ENCODE results near the gene RGMB. TPM values are rescaled to one million over a fixed set of nuclear protein-coding genes. Genes with fewer than 3 reads are reported as not detected.

Gene RGMB
- polyA plus RNA-seq, 1 donor (not counting 4 experiments of a cell fraction or from before 2014, with no cell fraction given), result 16.3 TPM

- H3K4me3 ChIP-seq (ENCODE audit: control insufficient read depth in 2 of 3, extremely low read depth in 1 of 3, insufficient read depth in 2 of 3, low read depth in 1 of 3, low read length in 3 of 3), result no peak overlapping the region
- H3K9me1 ChIP-seq (ENCODE audit: control insufficient read depth, extremely low read depth, insufficient read depth, low read length), result no peaks in the 10 kb centered on the region
- dilution Hi-C loops (cut with MboI; ENCODE audit: extremely low pct_ligation_motif_present, low sequenced_read_pairs), result no loop called here
- no peak for FAIRE-seq
- H3K27ac ChIP-seq (ENCODE audit: control insufficient read depth, insufficient read depth, low read length), result no peak overlapping the region
- no peaks in the 10 kb centered on the region for H4K20me1 ChIP-seq (ENCODE audit: control insufficient read depth, extremely low read depth, insufficient read depth, low read length)
- H3K9me3 ChIP-seq (ENCODE audit: control insufficient read depth, low read depth, low read length), result no peaks in the 10 kb centered on the region
- H3K4me1 ChIP-seq (ENCODE audit: control insufficient read depth, extremely low read depth, insufficient read depth, low read length), result no peaks in the 10 kb centered on the region
- no peaks in the 10 kb centered on the region for H3K79me2 ChIP-seq (ENCODE audit: control insufficient read depth, insufficient read depth, low read length)
- no peaks in the 10 kb centered on the region for H3K27me3 ChIP-seq (ENCODE audit: control insufficient read depth, extremely low read depth, insufficient read depth, low read length)
- no peaks in the 10 kb centered on the region for H3K36me3 ChIP-seq (ENCODE audit: control insufficient read depth in 2 of 2, extremely low read depth in 1 of 2, insufficient read depth in 2 of 2, low read length in 2 of 2)
- TF ChIP-seq EZH2 (IDR thresholded peaks at IDR 0.05; ENCODE audit: low read length), result no peak
- TF ChIP-seq, protein P1, sequence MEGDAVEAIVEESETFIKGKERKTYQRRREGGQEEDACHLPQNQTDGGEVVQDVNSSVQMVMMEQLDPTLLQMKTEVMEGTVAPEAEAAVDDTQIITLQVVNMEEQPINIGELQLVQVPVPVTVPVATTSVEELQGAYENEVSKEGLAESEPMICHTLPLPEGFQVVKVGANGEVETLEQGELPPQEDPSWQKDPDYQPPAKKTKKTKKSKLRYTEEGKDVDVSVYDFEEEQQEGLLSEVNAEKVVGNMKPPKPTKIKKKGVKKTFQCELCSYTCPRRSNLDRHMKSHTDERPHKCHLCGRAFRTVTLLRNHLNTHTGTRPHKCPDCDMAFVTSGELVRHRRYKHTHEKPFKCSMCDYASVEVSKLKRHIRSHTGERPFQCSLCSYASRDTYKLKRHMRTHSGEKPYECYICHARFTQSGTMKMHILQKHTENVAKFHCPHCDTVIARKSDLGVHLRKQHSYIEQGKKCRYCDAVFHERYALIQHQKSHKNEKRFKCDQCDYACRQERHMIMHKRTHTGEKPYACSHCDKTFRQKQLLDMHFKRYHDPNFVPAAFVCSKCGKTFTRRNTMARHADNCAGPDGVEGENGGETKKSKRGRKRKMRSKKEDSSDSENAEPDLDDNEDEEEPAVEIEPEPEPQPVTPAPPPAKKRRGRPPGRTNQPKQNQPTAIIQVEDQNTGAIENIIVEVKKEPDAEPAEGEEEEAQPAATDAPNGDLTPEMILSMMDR (optimal IDR thresholded peaks at IDR 0.05 in 1 of 3, IDR thresholded peaks at IDR 0.05 in 1 of 3, conservative IDR thresholded peaks at IDR 0.05 in 1 of 3; ENCODE audit: extremely low read depth in 1 of 3, insufficient read depth in 2 of 3, low read length in 3 of 3), result no peak
- no peak overlapping the region for H2AFZ ChIP-seq (ENCODE audit: control insufficient read depth, low read length)
- H3K4me2 ChIP-seq (ENCODE audit: control insufficient read depth, extremely low read depth, insufficient read depth, low read depth, low read length), result no peak overlapping the region
- no peak overlapping the region for H3K9ac ChIP-seq (ENCODE audit: control insufficient read depth, extremely low read depth, insufficient read depth, low read length)
- DNase-seq (ENCODE audit: low read depth, low spot score), result no peak
These were observed 40.3 kb downstream of the RGMB start for GRCh38 chr5:98813755-98814154.

GRCh38 chr5:98816582-98817222, 43.2 kb downstream of the RGMB start:
- TF ChIP-seq EZH2 (IDR thresholded peaks at IDR 0.05; ENCODE audit: low read length), result no peak
- TF ChIP-seq, protein P1 (optimal IDR thresholded peaks at IDR 0.05 in 1 of 3, IDR thresholded peaks at IDR 0.05 in 1 of 3, conservative IDR thresholded peaks at IDR 0.05 in 1 of 3; ENCODE audit: extremely low read depth in 1 of 3, insufficient read depth in 2 of 3, low read length in 3 of 3), result no peak
- Histone ChIP-seq H3K27ac (ENCODE audit: control insufficient read depth, insufficient read depth, low read length) (no peak overlapping the region), H3K4me2 (ENCODE audit: control insufficient read depth, extremely low read depth, insufficient read depth, low read depth, low read length) (no peak overlapping the region), H3K79me2 (ENCODE audit: control insufficient read depth, insufficient read depth, low read length) (no peaks in the 10 kb centered on the region), H3K36me3 (ENCODE audit: control insufficient read depth in 2 of 2, extremely low read depth in 1 of 2, insufficient read depth in 2 of 2, low read length in 2 of 2) (no peaks in the 10 kb centered on the region), H3K4me1 (ENCODE audit: control insufficient read depth, extremely low read depth, insufficient read depth, low read length) (no peaks in the 10 kb centered on the region), H4K20me1 (ENCODE audit: control insufficient read depth, extremely low read depth, insufficient read depth, low read length) (no peaks in the 10 kb centered on the region), H3K9ac (ENCODE audit: control insufficient read depth, extremely low read depth, insufficient read depth, low read length) (no peak overlapping the region), H3K4me3 (ENCODE audit: control insufficient read depth in 2 of 3, extremely low read depth in 1 of 3, insufficient read depth in 2 of 3, low read depth in 1 of 3, low read length in 3 of 3) (no peak overlapping the region), H2AFZ (ENCODE audit: control insufficient read depth, low read length) (no peak overlapping the region), H3K27me3 (ENCODE audit: control insufficient read depth, extremely low read depth, insufficient read depth, low read length) (no peaks in the 10 kb centered on the region), H3K9me3 (ENCODE audit: control insufficient read depth, low read depth, low read length) (no peaks in the 10 kb centered on the region), H3K9me1 (ENCODE audit: control insufficient read depth, extremely low read depth, insufficient read depth, low read length) (no peaks in the 10 kb centered on the region)
- FAIRE-seq, result no peak
- DNase-seq (ENCODE audit: low read depth, low spot score), result no peak
- dilution Hi-C loops (cut with MboI; ENCODE audit: extremely low pct_ligation_motif_present, low sequenced_read_pairs), result no loop called here

All from keratinocyte (primary cell).